Neural cell (in vitro differentiated cells): ENCODE results near the gene MCUR1. TPM values are rescaled to one million over a fixed set of nuclear protein-coding genes. Genes with fewer than 3 reads are reported as not detected.
A peak's percentile ranks its signal among the peaks of the same experiment; 100 is the strongest.

Experiments used
- H2AFZ ChIP-seq: fragments of 200-600, 300-800 bp; sonication (generic), shearing (Covaris generic); 2 replicates; pipeline ENCODE4 v1.6.0; 2014; ENCODE audit warnings: low read depth, mild to moderate bottlenecking, antibody characterized with exemption, low read length, moderate library complexity
- H3F3A ChIP-seq: fragments of 200-600 bp; shearing (Covaris generic); 2 replicates; pipeline ENCODE4 v1.6.1; 2016; ENCODE audit warnings: mild to moderate bottlenecking, moderate library complexity, mixed read lengths, antibody characterized with exemption, low read length; ENCODE audit not compliant: insufficient read depth, poor library complexity, severe bottlenecking
- H3K27ac ChIP-seq: fragments of 200-600, 300-800 bp; sonication (generic), shearing (Covaris generic); 2 replicates; pipeline ENCODE4 v1.5.1; 2014; ENCODE audit warnings: mild to moderate bottlenecking, low read length, moderate library complexity
- H3K27me3 ChIP-seq: fragments of 300-800, 200-600 bp; sonication (generic), shearing (Covaris generic); 2 replicates; pipeline ENCODE4 v1.6.0; 2014; ENCODE audit warnings: mild to moderate bottlenecking, low read depth, low read length, moderate library complexity; ENCODE audit not compliant: insufficient read depth
- H3K36me3 ChIP-seq: fragments of 300-800, 200-600 bp; sonication (generic), shearing (Covaris generic); 2 replicates; pipeline ENCODE4 v1.5.1; 2014; ENCODE audit warnings: mild to moderate bottlenecking, antibody characterized with exemption, low read length, moderate library complexity; ENCODE audit not compliant: insufficient read depth
- H3K4me2 ChIP-seq: fragments of 300-800, 200-600 bp; sonication (generic), shearing (Covaris generic); 2 replicates; pipeline ENCODE4 v1.6.0; 2014; ENCODE audit warnings: mild to moderate bottlenecking, low read length
- H3K4me3 ChIP-seq: fragments of 300-800, 200-600 bp; sonication (generic), shearing (Covaris generic); 2 replicates; pipeline ENCODE4 v1.5.1; 2014; ENCODE audit warnings: mild to moderate bottlenecking, low read length, moderate library complexity
- H3K79me2 ChIP-seq: fragments of 200-600 bp; shearing (Covaris generic); replicated peaks from 2 replicates; pipeline ENCODE4 v1.6.0; 2014; ENCODE audit warnings: mild to moderate bottlenecking, low read length, moderate library complexity; ENCODE audit not compliant: insufficient read depth
- H3K9ac ChIP-seq: fragments of 300-800, 200-600 bp; sonication (generic), shearing (Covaris generic); 2 replicates; pipeline ENCODE4 v1.6.1; 2016; ENCODE audit warnings: mild to moderate bottlenecking, low read length, mixed read lengths
- H3K9me2 ChIP-seq: fragments of 200-600 bp; shearing (Covaris generic); 2 replicates; pipeline ENCODE4 v1.6.1; 2016; ENCODE audit warnings: mild to moderate bottlenecking, low read length, mixed read lengths; ENCODE audit not compliant: insufficient read depth
- H3K9me3 ChIP-seq: fragments of 200-600, 300-800 bp; sonication (generic), shearing (Covaris generic); 2 replicates; pipeline ENCODE4 v1.6.1; 2016; ENCODE audit warnings: mild to moderate bottlenecking, mixed run types, low read length, moderate library complexity, mixed read lengths
- H4K20me1 ChIP-seq: fragments of 200-600 bp; shearing (Covaris generic); 2 replicates; pipeline ENCODE4 v1.6.1; 2016; ENCODE audit warnings: mild to moderate bottlenecking, mixed run types; ENCODE audit not compliant: insufficient read depth
- CTCF ChIP-seq: fragments of 450-650 bp; IDR thresholded peaks from 2 replicates; pipeline ENCODE4 v1.5.1; 2014; ENCODE audit warnings: antibody characterized with exemption, mild to moderate bottlenecking, moderate library complexity; ENCODE audit not compliant: poor library complexity, severe bottlenecking
- EP300 ChIP-seq: fragments of 450-650 bp; conservative IDR thresholded peaks from 2 replicates; pipeline ENCODE4 v1.6.1; 2014; ENCODE audit warnings: antibody characterized with exemption, mild to moderate bottlenecking, moderate library complexity; ENCODE audit not compliant: poor library complexity, severe bottlenecking
- EZH2 ChIP-seq: fragments of 200-600, 300-800 bp; shearing (Covaris generic), sonication (generic); IDR thresholded peaks from 2 replicates; pipeline ENCODE4 v1.6.1; 2014; ENCODE audit warnings: antibody characterized with exemption, low read length, borderline replicate concordance, mild to moderate bottlenecking; ENCODE audit not compliant: insufficient read depth, poor library complexity, severe bottlenecking
- MXI1 ChIP-seq: fragments of 450-650 bp; conservative IDR thresholded peaks from 2 replicates; pipeline ENCODE4 v1.6.1; 2014; ENCODE audit warnings: antibody characterized with exemption, mild to moderate bottlenecking; ENCODE audit not compliant: poor library complexity, severe bottlenecking
- POLR2AphosphoS5 ChIP-seq: IDR thresholded peaks from 2 replicates; pipeline ENCODE4 v1.6.1; 2012
- RAD21 ChIP-seq: fragments of 450-650 bp; conservative IDR thresholded peaks from 2 replicates; pipeline ENCODE4 v1.6.1; 2014; ENCODE audit warnings: antibody characterized with exemption, mild to moderate bottlenecking, moderate library complexity
- REST ChIP-seq: IDR thresholded peaks from 2 replicates; pipeline ENCODE4 v1.6.1; 2012; ENCODE audit warnings: borderline replicate concordance
- SMC3 ChIP-seq: fragments of 450-650 bp; conservative IDR thresholded peaks from 2 replicates; pipeline ENCODE4 v1.6.1; 2014; ENCODE audit warnings: antibody characterized with exemption, mild to moderate bottlenecking, moderate library complexity; ENCODE audit not compliant: poor library complexity
- TAF1 ChIP-seq: IDR thresholded peaks from 2 replicates; pipeline ENCODE4 v1.6.1; 2012; ENCODE audit warnings: low read depth
- polyA plus RNA-seq: library from polyadenylated mRNA; depleted of rRNA; stranded (reverse); fragments of >200 nt; gene quantifications from 2 replicates; pipeline ENCODE4 v1.2.3, GENCODE V29; 2014

MCUR1 gene
- polyA plus RNA-seq, 1 donor from 2014 or later = 10.0 TPM

GRCh38 chr6:13818341-13818740 is 4.0 kb upstream of the MCUR1 start:
- Histone ChIP-seq H3K4me3 (no peak overlapping the region), H3F3A (peaks cover 5% of the 10 kb centered on the region), H3K9ac (no peak overlapping the region), H3K79me2 (no peaks in the 10 kb centered on the region), H3K4me2 (no peak overlapping the region), H2AFZ (no peak overlapping the region), H3K9me2 (no peaks in the 10 kb centered on the region), H4K20me1 (no peaks in the 10 kb centered on the region), H3K9me3 (no peaks in the 10 kb centered on the region), H3K27me3 (no peaks in the 10 kb centered on the region), H3K27ac (no peak overlapping the region), H3K36me3 (no peaks in the 10 kb centered on the region)
- TF ChIP-seq CTCF = no peak

GRCh38 chr6:13814938-13815575 is 700 bp upstream of the MCUR1 start:
- peak overlapping the region; percentile 96 for H3K4me3 ChIP-seq
- no peaks in the 10 kb centered on the region for H3K9me3 ChIP-seq
- H3K4me2 ChIP-seq = peak overlapping the region; percentile 65
- H2AFZ ChIP-seq = peak overlapping the region; percentile 51
- peaks cover 15% of the 10 kb centered on the region for H3K79me2 ChIP-seq
- H3K27me3 ChIP-seq = no peaks in the 10 kb centered on the region
- H3F3A ChIP-seq = peaks cover 5% of the 10 kb centered on the region
- TF ChIP-seq SMC3 = no peak
- TF ChIP-seq REST = no peak
- no peaks in the 10 kb centered on the region for H3K36me3 ChIP-seq
- peak overlapping the region; percentile 47 for H3K27ac ChIP-seq
- H3K9me2 ChIP-seq = no peaks in the 10 kb centered on the region
- peak overlapping the region; percentile 78 for H3K9ac ChIP-seq
- no peaks in the 10 kb centered on the region for H4K20me1 ChIP-seq

- peaks cover 19% of the 10 kb centered on the region for H3K79me2 ChIP-seq
- peak overlapping the region; percentile 82 for H2AFZ ChIP-seq
- no peaks in the 10 kb centered on the region for H3K9me2 ChIP-seq
- H3K9me3 ChIP-seq = no peaks in the 10 kb centered on the region
- TF ChIP-seq CTCF (no peak), EP300 (no peak), SMC3 (no peak), EZH2 (no peak), POLR2AphosphoS5 (no peak), RAD21 (no peak), REST (no peak), MXI1 (no peak), TAF1 (no peak)
- peak overlapping the region; percentile 72 for H3K27ac ChIP-seq
- peak overlapping the region; percentile 78 for H3K9ac ChIP-seq
- H4K20me1 ChIP-seq = no peaks in the 10 kb centered on the region
- H3K4me2 ChIP-seq = peak overlapping the region; percentile 70
- peaks cover 5% of the 10 kb centered on the region for H3F3A ChIP-seq
- no peaks in the 10 kb centered on the region for H3K36me3 ChIP-seq
- H3K4me3 ChIP-seq = peak overlapping the region; percentile 96
- H3K27me3 ChIP-seq = no peaks in the 10 kb centered on the region
Observed at GRCh38 chr6:13813621-13814175, 659 bp downstream of the MCUR1 start.
